Activated B cell treated with CpG ODN at 0.5 μM for 24 hours (primary cell): ENCODE measurements around the gene SLFN14. TPM values are rescaled to one million over a fixed set of nuclear protein-coding genes. Genes with fewer than 3 reads are reported as not detected.

Experiments used
- ATAC-seq: fragments of 200-7000 bp; cut with Tn5 transposase; one replicate; pipeline ENCODE4 v1.10.0; 2021; ENCODE audit warnings: low read depth, mild to moderate bottlenecking, moderate library complexity
- CTCF ChIA-PET: fragments of 350-600 bp; sonication (Branson Sonifier 250); formaldehyde crosslinking; loops from one replicate; lab custom pipeline; 2021; ENCODE audit warnings: antibody characterized with exemption; lab: Charles Lee
- POLR2A ChIA-PET: fragments of 350-600 bp; sonication (Branson Sonifier 250); formaldehyde crosslinking; loops from one replicate; lab custom pipeline; 2021; ENCODE audit warnings: antibody characterized with exemption; lab: Charles Lee
- DNase-seq: peaks from one replicate; pipeline ENCODE4 v3.0.0; 2022
- H3K27ac Mint-ChIP-seq: one replicate; pipeline ENCODE4 v1.8.0; 2020; ENCODE audit warnings: mixed read lengths
- H3K27me3 Mint-ChIP-seq: one replicate; pipeline ENCODE4 v1.8.0; 2021; ENCODE audit warnings: mixed read lengths
- H3K36me3 Mint-ChIP-seq: one replicate; pipeline ENCODE4 v1.8.0; 2021; ENCODE audit warnings: low read depth, mixed read lengths
- H3K4me1 Mint-ChIP-seq: one replicate; pipeline ENCODE4 v1.8.0; 2021; ENCODE audit warnings: mixed read lengths
- H3K4me3 Mint-ChIP-seq: one replicate; pipeline ENCODE4 v1.8.0; 2020; ENCODE audit warnings: mild to moderate bottlenecking, mixed read lengths
- H3K9me3 Mint-ChIP-seq: one replicate; pipeline ENCODE4 v1.8.0; 2020; ENCODE audit warnings: mixed read lengths
- intact Hi-C: fragments of 100-400 bp; cut with micrococcal nuclease; formaldehyde crosslinking; loops from one replicate; pipeline ENCODE4 v1.15.1; 2024
- total RNA-seq: library from RNA; stranded (reverse); gene quantifications from 2 replicates; pipeline ENCODE4 v1.2.3, GENCODE V29; 2022
- TF ChIP-seq, protein P1 (sequence below): fragments of 200-600 bp; IDR thresholded peaks from one replicate; pipeline ENCODE4 v1.8.0; 2022; ENCODE audit warnings: antibody characterized with exemption, mild to moderate bottlenecking

The SLFN14 gene
- total RNA-seq = not detected in 2 replicates

DNA sequence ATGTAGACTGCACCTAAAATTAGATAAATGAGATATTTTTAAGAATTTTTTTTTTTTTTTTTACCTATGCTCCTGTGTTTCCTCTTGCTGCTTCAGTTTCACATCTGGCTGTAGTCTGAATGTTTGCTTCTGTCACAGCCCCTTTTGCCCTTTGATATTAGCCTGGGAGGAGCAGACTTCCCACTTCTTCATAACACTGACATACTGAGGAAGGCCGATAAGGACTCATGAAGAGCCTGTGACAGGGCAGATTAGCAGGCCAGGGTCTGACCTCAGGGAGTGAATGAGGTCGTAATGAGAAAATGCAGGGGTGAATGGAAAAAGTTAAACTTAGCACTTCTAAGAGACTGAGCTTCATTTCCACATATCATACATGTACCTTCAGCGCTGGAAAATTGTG is at the start of gene SLFN14:
SLFN14 (minus strand) TSS at position 117 of the 400 bp plus-strand sequence. CDS start 2,757 bp downstream, outside the sequence.
- no peak within 1 kb of the TSS for H3K4me3 Mint-ChIP-seq
- TF ChIP-seq, protein P1, sequence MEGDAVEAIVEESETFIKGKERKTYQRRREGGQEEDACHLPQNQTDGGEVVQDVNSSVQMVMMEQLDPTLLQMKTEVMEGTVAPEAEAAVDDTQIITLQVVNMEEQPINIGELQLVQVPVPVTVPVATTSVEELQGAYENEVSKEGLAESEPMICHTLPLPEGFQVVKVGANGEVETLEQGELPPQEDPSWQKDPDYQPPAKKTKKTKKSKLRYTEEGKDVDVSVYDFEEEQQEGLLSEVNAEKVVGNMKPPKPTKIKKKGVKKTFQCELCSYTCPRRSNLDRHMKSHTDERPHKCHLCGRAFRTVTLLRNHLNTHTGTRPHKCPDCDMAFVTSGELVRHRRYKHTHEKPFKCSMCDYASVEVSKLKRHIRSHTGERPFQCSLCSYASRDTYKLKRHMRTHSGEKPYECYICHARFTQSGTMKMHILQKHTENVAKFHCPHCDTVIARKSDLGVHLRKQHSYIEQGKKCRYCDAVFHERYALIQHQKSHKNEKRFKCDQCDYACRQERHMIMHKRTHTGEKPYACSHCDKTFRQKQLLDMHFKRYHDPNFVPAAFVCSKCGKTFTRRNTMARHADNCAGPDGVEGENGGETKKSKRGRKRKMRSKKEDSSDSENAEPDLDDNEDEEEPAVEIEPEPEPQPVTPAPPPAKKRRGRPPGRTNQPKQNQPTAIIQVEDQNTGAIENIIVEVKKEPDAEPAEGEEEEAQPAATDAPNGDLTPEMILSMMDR = no peak
- no peak for DNase-seq
- no peaks in the 10 kb centered on the region for H3K36me3 Mint-ChIP-seq
- CTCF ChIA-PET = no interaction called here
- POLR2A ChIA-PET = no interaction called here
- H3K27ac Mint-ChIP-seq = no peak within 1 kb of the TSS
- ATAC-seq = no peak
- no peaks in the 10 kb centered on the region for H3K9me3 Mint-ChIP-seq
- intact Hi-C loops = no loop called here
- H3K27me3 Mint-ChIP-seq = peaks cover 23% of the 10 kb centered on the region
- H3K4me1 Mint-ChIP-seq = no peaks in the 10 kb centered on the region

DNA sequence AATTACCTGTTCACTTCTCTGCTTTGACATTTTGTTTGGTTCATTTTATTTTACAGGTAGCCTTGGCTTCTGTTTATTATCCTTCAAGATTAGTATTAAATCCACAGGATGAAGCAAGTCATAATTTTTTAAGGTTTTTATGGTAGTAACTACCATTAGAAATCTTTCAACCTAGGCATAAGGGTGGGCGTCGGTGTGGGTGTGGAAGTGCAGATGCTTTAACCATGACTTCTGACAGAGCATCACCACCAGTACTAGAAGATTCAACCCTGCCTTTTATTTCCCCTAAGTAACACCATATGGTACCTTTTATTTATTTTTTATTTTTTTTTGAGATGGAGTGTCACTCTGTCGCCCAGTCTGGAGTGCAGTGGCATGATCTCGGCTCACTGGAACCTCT is 49.2 kb upstream of the SLFN14 start:
- TF ChIP-seq, protein P1 = no peak
- DNase-seq = no peak
- Mint-ChIP-seq H3K4me1 (no peaks in the 10 kb centered on the region), H3K4me3 (no peak overlapping the region), H3K36me3 (peaks cover 70% of the 10 kb centered on the region), H3K9me3 (no peaks in the 10 kb centered on the region), H3K27ac (no peak overlapping the region), H3K27me3 (no peaks in the 10 kb centered on the region)
- ChIA-PET POLR2A (interaction anchor here (1.5 kb wide), 1 partner anchor 31 kb away, joined by 4 read pairs; the partner anchor contains the start of gene PEX12), CTCF (no interaction called here)
- no peak for ATAC-seq
- intact Hi-C loops = loop anchor here (10.0 kb wide), 1 partner anchor 195 kb away; the partner anchor contains the start of gene TAF15

DNA sequence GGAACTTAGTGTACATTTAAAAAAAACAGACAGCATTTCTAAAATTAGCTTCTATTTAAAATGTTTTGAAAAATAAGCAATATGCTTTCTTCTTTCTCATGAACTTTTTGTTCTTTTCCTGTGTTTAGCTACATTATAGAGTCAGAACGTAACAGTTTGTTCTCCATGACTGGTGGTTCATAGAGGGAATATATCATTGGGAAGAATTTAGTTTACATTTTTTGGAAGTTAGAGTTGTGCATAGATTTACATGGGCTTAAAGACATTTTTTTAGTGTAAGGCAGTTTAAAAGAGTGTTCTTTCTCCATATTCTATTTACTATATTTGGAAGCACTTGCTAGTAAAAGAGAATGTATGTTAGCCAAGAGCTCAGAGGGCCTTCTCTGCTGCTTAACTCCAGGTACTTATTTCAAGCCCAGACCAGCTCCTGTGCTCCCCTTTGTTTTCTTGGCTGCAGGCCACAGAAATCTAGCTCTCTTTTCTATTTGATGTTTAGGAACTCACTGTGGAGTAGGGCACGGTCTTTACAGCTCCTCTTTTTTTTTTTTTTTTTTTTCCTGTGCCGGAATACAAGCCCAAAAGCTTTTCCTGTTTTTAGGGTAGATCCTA is 46.7 kb upstream of the SLFN14 start:
- ChIA-PET POLR2A (interaction anchor here (0.7 kb wide), 1 partner anchor 1286 kb away, joined by 4 read pairs; no protein-coding TSS in a partner anchor), CTCF (no interaction called here)
- no peak for ATAC-seq
- H3K27me3 Mint-ChIP-seq = no peaks in the 10 kb centered on the region
- H3K4me1 Mint-ChIP-seq = no peaks in the 10 kb centered on the region
- intact Hi-C loops = no loop called here
- TF ChIP-seq, protein P1 = no peak
- peaks cover 77% of the 10 kb centered on the region for H3K36me3 Mint-ChIP-seq
- H3K27ac Mint-ChIP-seq = no peak overlapping the region
- DNase-seq = no peak
- no peaks in the 10 kb centered on the region for H3K9me3 Mint-ChIP-seq
- no peak overlapping the region for H3K4me3 Mint-ChIP-seq

DNA sequence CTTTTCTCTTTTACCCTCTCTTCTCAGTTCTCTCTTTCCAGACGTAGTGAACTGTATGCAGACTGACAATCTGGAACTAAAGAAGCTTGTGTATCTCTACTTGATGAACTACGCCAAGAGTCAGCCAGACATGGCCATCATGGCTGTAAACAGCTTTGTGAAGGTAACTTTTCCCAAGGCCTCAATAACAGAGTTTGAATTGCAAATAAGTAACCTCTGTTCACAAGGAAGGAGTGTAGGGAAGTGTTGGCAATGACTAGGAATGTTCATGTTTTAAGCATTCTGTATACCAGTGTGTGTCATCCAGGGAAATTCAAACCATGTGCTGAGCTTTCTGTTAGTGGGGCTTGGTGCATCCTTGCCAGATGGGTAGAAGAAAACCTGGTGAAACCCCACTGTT is 45.1 kb upstream of the SLFN14 start:
- CTCF ChIA-PET = interaction anchor here (1.3 kb wide), 1 partner anchor 142 kb away, joined by 3 read pairs; no protein-coding TSS in a partner anchor
- ATAC-seq (no peak), DNase-seq (no peak)
- TF ChIP-seq, protein P1 = no peak
- POLR2A ChIA-PET = no interaction called here
- H3K4me3 Mint-ChIP-seq = no peak overlapping the region
- H3K9me3 Mint-ChIP-seq = no peaks in the 10 kb centered on the region
- no peaks in the 10 kb centered on the region for H3K27me3 Mint-ChIP-seq
- H3K4me1 Mint-ChIP-seq = no peaks in the 10 kb centered on the region
- intact Hi-C loops = no loop called here
- peaks cover 79% of the 10 kb centered on the region for H3K36me3 Mint-ChIP-seq
- no peak overlapping the region for H3K27ac Mint-ChIP-seq

GRCh38 chr17:35603674-35604073 is 43.1 kb upstream of the SLFN14 start:
- H3K36me3 Mint-ChIP-seq = peaks cover 80% of the 10 kb centered on the region
- no peak overlapping the region for H3K4me3 Mint-ChIP-seq
- ChIA-PET POLR2A (no interaction called here), CTCF (no interaction called here)
- H3K27ac Mint-ChIP-seq = no peak overlapping the region
- H3K9me3 Mint-ChIP-seq = no peaks in the 10 kb centered on the region
- no peak for ATAC-seq
- intact Hi-C loops = no loop called here
- no peak for DNase-seq
- TF ChIP-seq, protein P1 = no peak
- H3K27me3 Mint-ChIP-seq = no peaks in the 10 kb centered on the region
- no peaks in the 10 kb centered on the region for H3K4me1 Mint-ChIP-seq
